SU-DHL-6 (cell line): ENCODE results near the gene SRP54.

Source experiments
- H2AFZ ChIP-seq: fragments of 200-600 bp; sonication (generic); 2 replicates; pipeline ENCODE4 v1.6.1; 2014; ENCODE audit warnings: low read depth, mild to moderate bottlenecking, moderate library complexity, mixed read lengths, antibody characterized with exemption, low read length; ENCODE audit not compliant: severe bottlenecking
- H3F3A ChIP-seq: fragments of 200-600 bp; shearing (Covaris generic); 2 replicates; pipeline ENCODE4 v1.6.0; 2016; ENCODE audit warnings: antibody characterized with exemption, mild to moderate bottlenecking; ENCODE audit not compliant: insufficient read depth
- H3K27ac ChIP-seq: fragments of 200-600 bp; sonication (generic); 2 replicates; pipeline ENCODE4 v1.5.1; 2016; ENCODE audit warnings: low read depth, mild to moderate bottlenecking, low read length, moderate library complexity, mixed read lengths
- H3K27me3 ChIP-seq: fragments of 200-600 bp; sonication (generic), shearing (Covaris generic); 2 replicates; pipeline ENCODE4 v1.6.0; 2014; ENCODE audit warnings: mild to moderate bottlenecking, low read length
- H3K36me3 ChIP-seq: fragments of 200-600 bp; sonication (generic); 2 replicates; pipeline ENCODE4 v1.6.1; 2014; ENCODE audit warnings: mild to moderate bottlenecking, low read length, mixed read lengths
- H3K4me2 ChIP-seq: fragments of 300-600, 200-600 bp; shearing (Covaris generic), sonication (generic); 2 replicates; pipeline ENCODE4 v1.6.0; 2014; ENCODE audit warnings: low read length, low read depth, mild to moderate bottlenecking; ENCODE audit not compliant: poor library complexity, severe bottlenecking
- H3K4me3 ChIP-seq: fragments of 200-600 bp; sonication (generic); 2 replicates; pipeline ENCODE4 v1.5.1; 2014; ENCODE audit warnings: antibody characterized with exemption, low read length, mild to moderate bottlenecking, mixed read lengths; ENCODE audit not compliant: insufficient read depth, poor library complexity, severe bottlenecking
- H3K79me2 ChIP-seq: fragments of 200-600 bp; sonication (generic); 2 replicates; pipeline ENCODE4 v1.6.1; 2014; ENCODE audit warnings: mild to moderate bottlenecking, low read length, moderate library complexity; ENCODE audit not compliant: insufficient read depth
- H3K9ac ChIP-seq: fragments of 200-600 bp; sonication (generic); 2 replicates; pipeline ENCODE4 v1.7.0; 2014; ENCODE audit warnings: mild to moderate bottlenecking, low read length
- H3K9me2 ChIP-seq: fragments of 200-600 bp; sonication (generic); replicated peaks from 2 replicates; pipeline ENCODE4 v1.6.1; 2014; ENCODE audit warnings: low read length; ENCODE audit not compliant: insufficient read depth
- H3K9me3 ChIP-seq: fragments of 200-600 bp; sonication (generic); 2 replicates; pipeline ENCODE4 v1.6.1; 2014; ENCODE audit warnings: low read length, mixed read lengths; ENCODE audit not compliant: insufficient read depth
- H4K20me1 ChIP-seq: fragments of 200-600 bp; sonication (generic); 2 replicates; pipeline ENCODE4 v1.6.1; 2014; ENCODE audit warnings: low read depth, mild to moderate bottlenecking, antibody characterized with exemption, low read length, moderate library complexity, mixed read lengths
- EZH2phosphoT487 ChIP-seq: fragments of 200-600 bp; sonication (generic), shearing (Covaris generic); conservative IDR thresholded peaks from 2 replicates; pipeline ENCODE4 v1.6.1; 2018; ENCODE audit warnings: mild to moderate bottlenecking, antibody characterized with exemption, low read length, moderate library complexity, mixed read lengths
- TF ChIP-seq, protein P1 (sequence below): fragments of 200-600 bp; sonication (generic); IDR thresholded peaks from one replicate; pipeline ENCODE4 v1.5.1; 2017; ENCODE audit warnings: antibody characterized with exemption, mild to moderate bottlenecking, low read length, moderate library complexity; ENCODE audit not compliant: insufficient read depth, poor library complexity, severe bottlenecking

SRP54 gene

DNA sequence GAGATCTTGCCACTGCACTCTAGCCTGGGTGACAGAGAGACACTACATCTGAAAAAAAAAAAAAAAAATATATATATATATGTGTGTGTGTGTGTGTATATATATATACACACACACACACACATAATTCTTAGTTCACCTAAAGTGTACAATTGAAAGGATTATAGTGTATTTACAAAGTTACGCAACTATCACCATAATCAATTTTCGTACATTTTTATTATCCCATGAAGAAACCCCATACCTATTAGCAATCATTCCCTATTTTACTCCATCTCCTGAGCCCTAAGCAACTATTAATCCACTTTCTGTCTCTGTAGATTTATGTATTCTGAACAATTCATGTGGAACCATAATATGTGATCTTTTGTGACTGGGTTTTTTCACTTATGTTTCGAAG is 4.4 kb downstream of the SRP54 start:
- Histone ChIP-seq H4K20me1 (no peaks in the 10 kb centered on the region; the same call in 1 of the 2 replicates), H3K27me3 (no peaks in the 10 kb centered on the region), H3K9me3 (no peaks in the 10 kb centered on the region), H2AFZ (no peak overlapping the region), H3K79me2 (peaks cover 88% of the 10 kb centered on the region), H3K9ac (no peak overlapping the region), H3K4me2 (no peak overlapping the region), H3K36me3 (peaks cover 6% of the 10 kb centered on the region; the same call in 1 of the 2 replicates), H3K4me3 (no peak overlapping the region), H3F3A (peaks cover 8% of the 10 kb centered on the region), H3K9me2 (no peaks in the 10 kb centered on the region), H3K27ac (no peak overlapping the region)
- TF ChIP-seq, protein P1, sequence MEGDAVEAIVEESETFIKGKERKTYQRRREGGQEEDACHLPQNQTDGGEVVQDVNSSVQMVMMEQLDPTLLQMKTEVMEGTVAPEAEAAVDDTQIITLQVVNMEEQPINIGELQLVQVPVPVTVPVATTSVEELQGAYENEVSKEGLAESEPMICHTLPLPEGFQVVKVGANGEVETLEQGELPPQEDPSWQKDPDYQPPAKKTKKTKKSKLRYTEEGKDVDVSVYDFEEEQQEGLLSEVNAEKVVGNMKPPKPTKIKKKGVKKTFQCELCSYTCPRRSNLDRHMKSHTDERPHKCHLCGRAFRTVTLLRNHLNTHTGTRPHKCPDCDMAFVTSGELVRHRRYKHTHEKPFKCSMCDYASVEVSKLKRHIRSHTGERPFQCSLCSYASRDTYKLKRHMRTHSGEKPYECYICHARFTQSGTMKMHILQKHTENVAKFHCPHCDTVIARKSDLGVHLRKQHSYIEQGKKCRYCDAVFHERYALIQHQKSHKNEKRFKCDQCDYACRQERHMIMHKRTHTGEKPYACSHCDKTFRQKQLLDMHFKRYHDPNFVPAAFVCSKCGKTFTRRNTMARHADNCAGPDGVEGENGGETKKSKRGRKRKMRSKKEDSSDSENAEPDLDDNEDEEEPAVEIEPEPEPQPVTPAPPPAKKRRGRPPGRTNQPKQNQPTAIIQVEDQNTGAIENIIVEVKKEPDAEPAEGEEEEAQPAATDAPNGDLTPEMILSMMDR: no peak
- no peak for TF ChIP-seq EZH2phosphoT487

DNA sequence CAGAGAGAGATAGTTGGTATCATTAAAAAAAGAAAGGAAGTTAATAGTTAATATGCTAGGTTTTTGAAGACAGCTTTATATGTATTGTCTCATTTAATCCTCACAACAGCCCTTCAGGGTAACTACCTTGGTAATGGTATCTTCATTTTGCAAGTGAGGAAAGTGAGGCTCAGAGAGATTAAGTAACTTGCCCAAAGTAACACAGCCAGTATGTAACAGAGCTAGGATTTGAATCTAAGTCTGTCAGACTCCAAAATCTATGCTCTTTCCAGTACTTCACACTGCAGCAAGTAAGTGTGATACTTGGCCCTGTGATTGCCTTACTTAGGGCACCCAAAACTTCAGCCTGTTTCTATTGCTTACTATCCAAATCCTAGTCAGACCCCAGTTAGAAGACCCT is 7.0 kb downstream of the SRP54 start:
- TF ChIP-seq, protein P1: no peak
- TF ChIP-seq EZH2phosphoT487: no peak

DNA sequence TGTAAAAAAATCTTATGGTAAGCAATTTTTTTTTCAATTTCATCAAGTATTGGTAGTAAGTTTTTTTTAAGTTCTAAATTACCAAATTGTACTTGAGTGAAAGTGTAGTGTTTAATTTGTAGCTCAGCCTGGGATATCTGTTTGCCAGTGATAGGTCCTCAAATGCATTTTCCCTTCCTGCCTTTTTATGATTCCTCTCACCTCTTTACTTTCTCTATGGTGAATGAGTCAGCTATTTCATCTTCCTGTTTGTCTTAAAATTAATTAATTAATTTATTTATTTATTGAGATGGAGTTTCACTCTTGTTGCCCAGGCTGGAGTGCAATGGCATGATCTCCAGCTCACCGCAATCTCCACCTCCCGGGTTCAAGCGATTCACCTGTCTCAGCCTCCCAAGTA is 10.6 kb downstream of the SRP54 start:
- Histone ChIP-seq H3K9me2 (no peaks in the 10 kb centered on the region), H4K20me1 (peaks cover 7% of the 10 kb centered on the region; the same call in 1 of the 2 replicates), H3K27ac (no peak overlapping the region), H3K9me3 (no peaks in the 10 kb centered on the region), H2AFZ (no peak overlapping the region), H3K9ac (no peak overlapping the region), H3K36me3 (peaks cover 15% of the 10 kb centered on the region; the same call in 1 of the 2 replicates), H3F3A (peaks cover 12% of the 10 kb centered on the region), H3K4me2 (no peak overlapping the region), H3K4me3 (no peak overlapping the region), H3K27me3 (no peaks in the 10 kb centered on the region), H3K79me2 (peaks cover 95% of the 10 kb centered on the region)
- TF ChIP-seq EZH2phosphoT487: no peak
- TF ChIP-seq, protein P1: no peak

More for the DNA sequence above, 7.0 kb downstream of the SRP54 start:
- no peak overlapping the region for H2AFZ ChIP-seq
- H3K9ac ChIP-seq: no peak overlapping the region
- H3K27me3 ChIP-seq: no peaks in the 10 kb centered on the region
- peak overlapping the region; percentile 10; the same call in 1 of the 2 replicates for H3K27ac ChIP-seq
- H3K4me3 ChIP-seq: no peak overlapping the region
- no peaks in the 10 kb centered on the region for H3K9me3 ChIP-seq
- no peaks in the 10 kb centered on the region; the same call in 1 of the 2 replicates for H4K20me1 ChIP-seq
- H3K36me3 ChIP-seq: peaks cover 6% of the 10 kb centered on the region; the same call in 1 of the 2 replicates
- peaks cover 4% of the 10 kb centered on the region; the same call in 1 of the 2 replicates for H3F3A ChIP-seq
- no peak overlapping the region for H3K4me2 ChIP-seq
- peaks cover 93% of the 10 kb centered on the region for H3K79me2 ChIP-seq
- H3K9me2 ChIP-seq: no peaks in the 10 kb centered on the region
